ENCODE results near the gene KAZN.

The KAZN gene

GRCh38 chr1:14610761-14611160 lies 12.3 kb downstream of the KAZN start:
- no peak for TF ChIP-seq CTCF (IDR thresholded peaks at IDR 0.05; ENCODE audit: low read length, missing control alignments)
- H3K4me3 ChIP-seq (replicated peaks; ENCODE audit: low read depth, low read length): no peak overlapping the region
- DNase-seq (ENCODE audit: low read depth): no peak

- DNase-seq (ENCODE audit: low read depth): no peak
- H3K4me3 ChIP-seq (replicated peaks; ENCODE audit: low read depth, low read length): no peak overlapping the region
- TF ChIP-seq CTCF (IDR thresholded peaks at IDR 0.05; ENCODE audit: low read length, missing control alignments): no peak
Measured at GRCh38 chr1:14611792-14612191, 13.3 kb downstream of the KAZN start.

GRCh38 chr1:14612256-14612655 lies 13.8 kb downstream of the KAZN start:
- TF ChIP-seq CTCF (IDR thresholded peaks at IDR 0.05; ENCODE audit: low read length, missing control alignments): no peak
- no peak for DNase-seq (ENCODE audit: low read depth)
- H3K4me3 ChIP-seq (replicated peaks; ENCODE audit: low read depth, low read length): no peak overlapping the region

GRCh38 chr1:14613926-14614325 lies 15.4 kb downstream of the KAZN start:
- H3K4me3 ChIP-seq (replicated peaks; ENCODE audit: low read depth, low read length): no peak overlapping the region
- TF ChIP-seq CTCF (IDR thresholded peaks at IDR 0.05; ENCODE audit: low read length, missing control alignments): no peak
- DNase-seq (ENCODE audit: low read depth): no peak

- TF ChIP-seq CTCF (IDR thresholded peaks at IDR 0.05; ENCODE audit: low read length, missing control alignments): no peak
Measured at GRCh38 chr1:14614341-14614740, 15.9 kb downstream of the KAZN start.

GRCh38 chr1:14615549-14616218 lies 17.2 kb downstream of the KAZN start:
- no peak for DNase-seq (ENCODE audit: low read depth)
- no peak overlapping the region for H3K4me3 ChIP-seq (replicated peaks; ENCODE audit: low read depth, low read length)
- no peak for TF ChIP-seq CTCF (IDR thresholded peaks at IDR 0.05; ENCODE audit: low read length, missing control alignments)

More at GRCh38 chr1:14614341-14614740, 15.9 kb downstream of the KAZN start:
- DNase-seq (ENCODE audit: low read depth): no peak
- no peak overlapping the region for H3K4me3 ChIP-seq (replicated peaks; ENCODE audit: low read depth, low read length)

Measured in fibroblast of pulmonary artery (primary cell).